Muscle layer of duodenum (tissue), 2 donors: ENCODE data around the gene RAMP2.
"Not testable (repeated sequence)": the region's sequence is repeated elsewhere in the genome, so short reads cannot be mapped to it uniquely, and the experiment has no call there.

Experiments
- H3K27ac ChIP-seq: one replicate; pipeline ENCODE4 v1.7.0; 2013; ENCODE audit warnings: mild to moderate bottlenecking, low read length
- H3K27me3 ChIP-seq: one replicate; pipeline ENCODE4 v1.7.0; 2013; ENCODE audit warnings: low read depth, mild to moderate bottlenecking, control low read depth, low read length
- H3K36me3 ChIP-seq, 2 donors: one replicate each; pipeline ENCODE4 v1.7.0; 2013; ENCODE audit warnings: low read length in 2 of 2, control low read depth in 1 of 2, mild to moderate bottlenecking in 1 of 2; ENCODE audit not compliant: insufficient read depth in 2 of 2, control insufficient read depth in 1 of 2
- H3K4me1 ChIP-seq, 2 donors: one replicate each; pipeline ENCODE4 v1.7.0; 2013; ENCODE audit warnings: low read length in 2 of 2, mild to moderate bottlenecking in 2 of 2, control low read depth in 1 of 2, moderate library complexity in 1 of 2; ENCODE audit not compliant: insufficient read depth in 2 of 2, control insufficient read depth in 1 of 2
- H3K4me3 ChIP-seq, 2 donors: one replicate each; pipeline ENCODE4 v1.7.0; 2013; ENCODE audit warnings: low read length in 2 of 2, low read depth in 1 of 2, mild to moderate bottlenecking in 1 of 2
- H3K9me3 ChIP-seq, 2 donors: one replicate each; pipeline ENCODE4 v1.7.0; 2013; ENCODE audit warnings: low read length in 2 of 2, control low read depth in 1 of 2, mild to moderate bottlenecking in 1 of 2; ENCODE audit not compliant: control insufficient read depth in 1 of 2
- donor health status: healthy.

Gene RAMP2

GRCh38 chr17:42748908-42749798, 11.9 kb upstream of the RAMP2 start:
- no peak overlapping the region for H3K4me3 ChIP-seq
- H3K4me1 ChIP-seq = peaks cover 5 to 11% of the 10 kb centered on the region in 2 donors
- no peaks in the 10 kb centered on the region for H3K9me3 ChIP-seq
- H3K27me3 ChIP-seq = no peaks in the 10 kb centered on the region
- H3K27ac ChIP-seq = peak overlapping the region; percentile 70
- no peaks in the 10 kb centered on the region for H3K36me3 ChIP-seq

- H3K27me3 ChIP-seq = no peaks in the 10 kb centered on the region
- H3K27ac ChIP-seq = no peak overlapping the region
- H3K36me3 ChIP-seq = no peaks in the 10 kb centered on the region
- peaks cover 5 to 11% of the 10 kb centered on the region in 2 donors for H3K4me1 ChIP-seq
- H3K9me3 ChIP-seq = no peaks in the 10 kb centered on the region
- no peak overlapping the region for H3K4me3 ChIP-seq
These were observed 10.2 kb upstream of the RAMP2 start for GRCh38 chr17:42750739-42751344.

GRCh38 chr17:42751628-42752027, 9.4 kb upstream of the RAMP2 start:
- Histone ChIP-seq H3K4me1 (peaks cover 5 to 11% of the 10 kb centered on the region in 2 donors), H3K27ac (no peak overlapping the region), H3K9me3 (no peaks in the 10 kb centered on the region), H3K4me3 (no peak overlapping the region), H3K36me3 (no peaks in the 10 kb centered on the region), H3K27me3 (no peaks in the 10 kb centered on the region)

GRCh38 chr17:42754782-42755181, 6.2 kb upstream of the RAMP2 start:
- H3K36me3 ChIP-seq = no peaks in the 10 kb centered on the region
- no peaks in the 10 kb centered on the region for H3K9me3 ChIP-seq
- H3K27me3 ChIP-seq = no peaks in the 10 kb centered on the region
- H3K4me1 ChIP-seq = peaks cover 0 to 11% of the 10 kb centered on the region in 2 donors
- no peak overlapping the region for H3K4me3 ChIP-seq
- H3K27ac ChIP-seq = no peak overlapping the region

- H3K4me1 ChIP-seq = peaks cover 0 to 10% of the 10 kb centered on the region in 2 donors
- no peaks in the 10 kb centered on the region for H3K36me3 ChIP-seq
- H3K27me3 ChIP-seq = peaks cover 12% of the 10 kb centered on the region
- H3K27ac ChIP-seq = no peak overlapping the region
- H3K9me3 ChIP-seq = no peaks in the 10 kb centered on the region
- peak overlapping the region; percentile 40 to 55 for H3K4me3 ChIP-seq
These were observed 910 bp upstream of the RAMP2 start for GRCh38 chr17:42759982-42760651.

- no peaks in the 10 kb centered on the region for H3K36me3 ChIP-seq
- peaks cover 12% of the 10 kb centered on the region for H3K27me3 ChIP-seq
- H3K4me1 ChIP-seq = peaks cover 0 to 10% of the 10 kb centered on the region in 2 donors
- H3K27ac ChIP-seq = no peak overlapping the region
- H3K9me3 ChIP-seq = no peaks in the 10 kb centered on the region
- peak overlapping the region; percentile 37 to 55 for H3K4me3 ChIP-seq
These were observed 611 bp downstream of the RAMP2 start for GRCh38 chr17:42761638-42762037.

GRCh38 chr17:42766124-42766523, 5.1 kb downstream of the RAMP2 start:
- H3K27ac ChIP-seq = no peak overlapping the region
- peaks cover 0 to 4% of the 10 kb centered on the region in 2 donors for H3K4me1 ChIP-seq
- no peaks in the 10 kb centered on the region for H3K36me3 ChIP-seq
- H3K27me3 ChIP-seq = peaks cover 5% of the 10 kb centered on the region
- H3K9me3 ChIP-seq = no peaks in the 10 kb centered on the region
- H3K4me3 ChIP-seq = no peak overlapping the region

- H3K9me3 ChIP-seq = no peaks in the 10 kb centered on the region
- no peaks in the 10 kb centered on the region for H3K4me1 ChIP-seq
- H3K36me3 ChIP-seq = no peaks in the 10 kb centered on the region
- H3K27ac ChIP-seq = no peak overlapping the region
- H3K27me3 ChIP-seq = no peaks in the 10 kb centered on the region
- H3K4me3 ChIP-seq = no peak overlapping the region
These were observed 6.5 kb downstream of the RAMP2 start for GRCh38 chr17:42767512-42767911.

GRCh38 chr17:42768006-42768405, 7.0 kb downstream of the RAMP2 start:
- not testable (repeated sequence) for H3K9me3 ChIP-seq, H3K4me3 ChIP-seq, H3K27me3 ChIP-seq, H3K27ac ChIP-seq, H3K36me3 ChIP-seq, H3K4me1 ChIP-seq

GRCh38 chr17:42769964-42770363, 8.9 kb downstream of the RAMP2 start:
- H3K9me3 ChIP-seq, H3K36me3 ChIP-seq, H3K27ac ChIP-seq, H3K27me3 ChIP-seq, H3K4me3 ChIP-seq: not testable (repeated sequence)
- H3K4me1 ChIP-seq = peaks cover 4 to 10% of the 10 kb centered on the region in 2 donors

- no peaks in the 10 kb centered on the region for H3K9me3 ChIP-seq
- no peaks in the 10 kb centered on the region for H3K27me3 ChIP-seq
- peaks cover 4 to 10% of the 10 kb centered on the region in 2 donors for H3K4me1 ChIP-seq
- H3K36me3 ChIP-seq = peaks cover 15 to 23% of the 10 kb centered on the region in 2 donors
- H3K27ac ChIP-seq = peak overlapping the region; percentile 87
- peak overlapping the region; percentile 97 to 98 for H3K4me3 ChIP-seq
These were observed 11.9 kb downstream of the RAMP2 start for GRCh38 chr17:42772945-42773289.
